Large intestine (tissue), 3 donors: Measurements from ENCODE around the gene CSAG2. TPM values are rescaled to one million over a fixed set of nuclear protein-coding genes. Genes with fewer than 3 reads are reported as not detected.

Source experiments
- DNase-seq, 2 donors: peaks; one replicate each; pipeline versions ENCODE4 v3.0.0 to v3.0.0-alpha.2; 2013
- H3K27ac ChIP-seq: one replicate; pipeline ENCODE4 v1.5.1; 2013; ENCODE audit warnings: low read length
- H3K27me3 ChIP-seq: 2 replicates; pipeline ENCODE4 v1.6.1; 2013; ENCODE audit warnings: low read length; ENCODE audit not compliant: control insufficient read depth, insufficient read depth
- H3K36me3 ChIP-seq: 2 replicates; pipeline ENCODE4 v1.6.1; 2013; ENCODE audit warnings: low read length; ENCODE audit not compliant: control insufficient read depth, insufficient read depth
- H3K4me1 ChIP-seq: one replicate; pipeline ENCODE4 v1.6.1; 2013; ENCODE audit warnings: low read length; ENCODE audit not compliant: control insufficient read depth, insufficient read depth
- H3K4me3 ChIP-seq: one replicate; pipeline ENCODE4 v1.5.1; 2013; ENCODE audit warnings: low read length
- H3K9me3 ChIP-seq: one replicate; pipeline ENCODE4 v1.6.1; 2013; ENCODE audit warnings: mild to moderate bottlenecking, low read depth, low read length, moderate library complexity; ENCODE audit not compliant: control insufficient read depth
- WGBS: methylation state at CpG from one replicate; pipeline ENCODE4 v1.1.5; 2013; ENCODE audit warnings: low lambda C conversion rate; ENCODE audit not compliant: insufficient coverage; 5-methylcytosine and 5-hydroxymethylcytosine counted together
- polyA plus RNA-seq: library from polyadenylated mRNA; unstranded; fragments of 120-200 nt; gene quantifications from one replicate; pipeline ENCODE4 v1.2.1, GENCODE V29; 2013

CSAG2 gene
- polyA plus RNA-seq, 1 donor = not detected

- no peak for DNase-seq
- no peaks in the 10 kb centered on the region for H3K4me1 ChIP-seq
- no peaks in the 10 kb centered on the region for H3K9me3 ChIP-seq
- no peaks in the 10 kb centered on the region for H3K36me3 ChIP-seq
- no CpG with 5 or more reads among the region's 2 CpGs for WGBS
- H3K4me3 ChIP-seq = no peak overlapping the region
- no peaks in the 10 kb centered on the region for H3K27me3 ChIP-seq
- no peak overlapping the region for H3K27ac ChIP-seq
Observed at GRCh38 chrX:152658302-152658701, 50.8 kb downstream of the CSAG2 start.

Other genes with a start within 250 kb of the CSAG2 start
- 0.40 TPM for gene GABRQ, start 71.4 kb downstream of the CSAG2 start, polyA plus RNA-seq
- gene MAGEA3, start 10.5 kb downstream of the CSAG2 start, polyA plus RNA-seq = not detected
- gene MAGEA2B, start 5.4 kb upstream of the CSAG2 start, polyA plus RNA-seq = not detected
- not detected for gene CSAG1, start 24.4 kb upstream of the CSAG2 start, polyA plus RNA-seq
- not detected for gene MAGEA12, start 24.5 kb upstream of the CSAG2 start, polyA plus RNA-seq
- not detected for gene MAGEA2, start 44.6 kb upstream of the CSAG2 start, polyA plus RNA-seq
- gene CSAG3, start 49.9 kb upstream of the CSAG2 start, polyA plus RNA-seq = not detected
- not detected for gene MAGEA6, start 60.4 kb upstream of the CSAG2 start, polyA plus RNA-seq
- gene CETN2, start 121.5 kb upstream of the CSAG2 start, polyA plus RNA-seq = 37.0 TPM
- 19.7 TPM for gene NSDHL, start 121.8 kb upstream of the CSAG2 start, polyA plus RNA-seq
- 4.4 TPM for gene ZNF185, start 188.8 kb upstream of the CSAG2 start, polyA plus RNA-seq